Measurements from ENCODE around the gene CRX.
"Not testable (repeated sequence)": the region's sequence is repeated elsewhere in the genome, so short reads cannot be mapped to it uniquely, and the experiment has no call there.

Gene CRX

GRCh38 chr19:47821460-47822020 lies at the start of gene CRX:
Gene CRX (plus strand): TSS chr19:47821937. CDS start chr19:47834444, 12,507 bp downstream.
- DNase-seq: no peak

GRCh38 chr19:47776568-47776967 lies 45.2 kb upstream of the CRX start:
- peak; percentile 94 for DNase-seq

GRCh38 chr19:47777245-47778048 lies 44.3 kb upstream of the CRX start:
- DNase-seq: peak; percentile 11

- peak; percentile 95 for DNase-seq
These were observed 43.4 kb upstream of the CRX start, which contains the start of gene SELENOW for GRCh38 chr19:47778049-47778953. Gene SELENOW (plus strand): TSS chr19:47778703. CDS start chr19:47778786, 83 bp downstream.

GRCh38 chr19:47778954-47779351 lies 42.8 kb upstream of the CRX start:
- no peak for DNase-seq

- DNase-seq: no peak
These were observed 42.1 kb upstream of the CRX start for GRCh38 chr19:47779524-47780214.

GRCh38 chr19:47780215-47780551 lies 41.6 kb upstream of the CRX start:
- no peak for DNase-seq

- no peak for DNase-seq
These were observed 40.0 kb upstream of the CRX start for GRCh38 chr19:47781590-47782262.

- no peak for DNase-seq
These were observed 35.2 kb upstream of the CRX start for GRCh38 chr19:47786566-47786965.

GRCh38 chr19:47787307-47787706 lies 34.4 kb upstream of the CRX start:
- not testable (repeated sequence) for DNase-seq

GRCh38 chr19:47789811-47790210 lies 31.9 kb upstream of the CRX start:
- not testable (repeated sequence) for DNase-seq

- DNase-seq: peak; percentile 84
These were observed 31.3 kb upstream of the CRX start for GRCh38 chr19:47790398-47790814.

GRCh38 chr19:47792616-47793015 lies 29.1 kb upstream of the CRX start:
- DNase-seq: no peak

- DNase-seq: no peak
These were observed 27.2 kb upstream of the CRX start for GRCh38 chr19:47794526-47794925.

GRCh38 chr19:47796785-47797184 lies 25.0 kb upstream of the CRX start:
- peak; percentile 22 for DNase-seq

GRCh38 chr19:47797996-47798903 lies 23.5 kb upstream of the CRX start:
- no peak for DNase-seq

- DNase-seq: no peak
These were observed 22.9 kb upstream of the CRX start for GRCh38 chr19:47798904-47799266.

- DNase-seq: no peak
These were observed 20.5 kb upstream of the CRX start for GRCh38 chr19:47801270-47801669.

GRCh38 chr19:47802521-47803043 lies 19.2 kb upstream of the CRX start:
- no peak for DNase-seq

GRCh38 chr19:47803148-47803547 lies 18.6 kb upstream of the CRX start:
- DNase-seq: not testable (repeated sequence)

- DNase-seq: not testable (repeated sequence)
These were observed 18.1 kb upstream of the CRX start for GRCh38 chr19:47803671-47804070.

Measured in NCI-H146 (cell line).